ENCODE data around the gene LRRC39. TPM values are rescaled to one million over a fixed set of nuclear protein-coding genes. Genes with fewer than 3 reads are reported as not detected.

The LRRC39 gene
- total RNA-seq = 1 to 10 TPM in 2 of 7 donors, under 1 TPM in 5; 0.18 to 1.9 (median 0.63) TPM
- under 1 TPM; 0.57 to 0.58 TPM for polyA plus RNA-seq
- long read RNA-seq, donor 1, partial matches to known transcripts = 1 of 2 reads
- long read RNA-seq, donor 1, other reads (novel, unspliced or antisense) = 1 of 2 reads
- long read RNA-seq, donor 2, partial matches to known transcripts = 0 of 6 reads
- long read RNA-seq, donor 2, other reads (novel, unspliced or antisense) = 6 of 6 reads
- long read RNA-seq, donor 3 = 0 reads

DNA sequence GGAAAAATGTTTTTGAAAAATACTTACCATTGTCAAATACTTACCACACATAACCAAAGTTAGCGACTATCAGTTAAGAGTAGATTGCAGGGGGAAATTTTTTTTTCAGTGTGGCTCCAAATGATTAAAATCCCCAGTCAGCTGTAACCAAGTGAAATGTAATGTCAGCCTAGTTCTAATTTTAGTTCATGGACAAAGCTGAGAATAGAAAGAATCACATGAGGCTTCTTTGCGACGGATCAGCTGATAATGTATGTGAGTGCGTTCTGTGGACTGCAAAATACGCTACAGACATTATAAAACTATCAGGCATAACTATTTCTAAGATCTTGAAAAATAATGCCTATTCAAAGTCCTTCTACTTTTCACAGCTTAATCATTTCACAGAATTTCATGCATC lies at the start of gene LRRC39:
TSS of gene LRRC39 (minus strand) at position 166 of the 400 bp plus-strand sequence. CDS start 9,740 bp downstream, outside the sequence.
- no peak within 1 kb of the TSS for H3K4me3 ChIP-seq
- H3K27me3 ChIP-seq = no peaks in the 10 kb centered on the region
- no peaks in the 10 kb centered on the region for H3K36me3 ChIP-seq
- WGBS, 3 donors = 49 to 64% (median 61%) methylated on average over 5 of the region's 5 CpGs
- no peaks in the 10 kb centered on the region for H3K4me1 ChIP-seq (ENCODE audit: insufficient read depth)
- TF ChIP-seq POLR2A (IDR thresholded peaks at IDR 0.05) = no peak
- TF ChIP-seq EP300 (IDR thresholded peaks at IDR 0.05) = no peak
- TF ChIP-seq, protein P1, sequence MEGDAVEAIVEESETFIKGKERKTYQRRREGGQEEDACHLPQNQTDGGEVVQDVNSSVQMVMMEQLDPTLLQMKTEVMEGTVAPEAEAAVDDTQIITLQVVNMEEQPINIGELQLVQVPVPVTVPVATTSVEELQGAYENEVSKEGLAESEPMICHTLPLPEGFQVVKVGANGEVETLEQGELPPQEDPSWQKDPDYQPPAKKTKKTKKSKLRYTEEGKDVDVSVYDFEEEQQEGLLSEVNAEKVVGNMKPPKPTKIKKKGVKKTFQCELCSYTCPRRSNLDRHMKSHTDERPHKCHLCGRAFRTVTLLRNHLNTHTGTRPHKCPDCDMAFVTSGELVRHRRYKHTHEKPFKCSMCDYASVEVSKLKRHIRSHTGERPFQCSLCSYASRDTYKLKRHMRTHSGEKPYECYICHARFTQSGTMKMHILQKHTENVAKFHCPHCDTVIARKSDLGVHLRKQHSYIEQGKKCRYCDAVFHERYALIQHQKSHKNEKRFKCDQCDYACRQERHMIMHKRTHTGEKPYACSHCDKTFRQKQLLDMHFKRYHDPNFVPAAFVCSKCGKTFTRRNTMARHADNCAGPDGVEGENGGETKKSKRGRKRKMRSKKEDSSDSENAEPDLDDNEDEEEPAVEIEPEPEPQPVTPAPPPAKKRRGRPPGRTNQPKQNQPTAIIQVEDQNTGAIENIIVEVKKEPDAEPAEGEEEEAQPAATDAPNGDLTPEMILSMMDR (IDR thresholded peaks at IDR 0.05) = no peak
- DNase-seq = no peak
- intact Hi-C loops (cut with DNase I) = no loop called here
- no peak within 1 kb of the TSS for H3K27ac ChIP-seq
- H3K9me3 ChIP-seq = no peaks in the 10 kb centered on the region

DNA sequence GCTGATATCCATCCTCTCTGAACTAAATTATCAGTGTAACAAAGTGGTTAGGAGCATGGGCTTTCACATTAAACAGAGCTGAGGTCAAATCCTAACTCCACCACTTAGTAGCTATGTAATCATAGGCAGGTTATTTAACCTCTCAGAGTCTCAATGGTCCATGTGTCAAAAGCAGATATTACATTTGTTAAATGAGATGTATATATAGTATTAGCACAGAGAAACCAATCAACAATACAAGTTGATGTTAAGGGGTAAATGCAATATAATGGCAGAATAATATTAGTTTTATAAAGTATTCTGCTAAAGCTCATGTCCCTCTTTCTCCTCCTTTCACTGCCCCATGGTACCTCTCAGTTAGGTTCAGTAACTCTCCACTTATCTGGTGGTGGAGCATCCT lies 44.4 kb upstream of the LRRC39 start:
- TF ChIP-seq EP300 (IDR thresholded peaks at IDR 0.05) = no peak
- Histone ChIP-seq H3K36me3 (no peaks in the 10 kb centered on the region), H3K4me3 (no peak overlapping the region), H3K27ac (no peak overlapping the region), H3K27me3 (no peaks in the 10 kb centered on the region), H3K9me3 (no peaks in the 10 kb centered on the region), H3K4me1 (ENCODE audit: insufficient read depth) (no peaks in the 10 kb centered on the region)
- no peak for DNase-seq
- intact Hi-C loops (cut with DNase I) = no loop called here

DNA sequence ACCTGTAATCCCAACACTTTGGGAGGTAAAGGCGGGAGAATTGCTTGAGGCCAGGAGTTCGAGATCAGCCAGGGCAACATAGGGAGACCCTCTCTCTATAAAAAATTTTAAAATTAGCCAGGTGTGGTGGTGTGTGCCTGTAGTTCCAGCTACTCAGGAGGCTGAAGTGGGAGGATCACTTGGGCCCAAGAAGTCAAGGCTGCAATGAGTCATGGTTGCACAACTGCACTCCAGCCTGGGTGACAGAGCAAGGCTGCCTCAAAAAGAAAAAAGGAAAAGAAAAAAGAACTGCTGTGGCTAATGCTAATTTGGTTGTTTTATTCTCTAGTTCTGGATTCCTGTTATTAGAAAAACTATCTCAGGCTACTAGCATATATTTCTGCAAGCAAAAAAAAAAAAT lies 41.8 kb upstream of the LRRC39 start:
- no peaks in the 10 kb centered on the region for H3K36me3 ChIP-seq
- H3K27me3 ChIP-seq = no peaks in the 10 kb centered on the region
- intact Hi-C loops (cut with DNase I) = no loop called here
- peak in 1 of 5 donors; percentile 25 for DNase-seq
- no peak overlapping the region for H3K4me3 ChIP-seq
- H3K4me1 ChIP-seq (ENCODE audit: insufficient read depth) = no peaks in the 10 kb centered on the region
- H3K27ac ChIP-seq = no peak overlapping the region
- WGBS, 3 donors = 94 to 100% (median 98%) methylated on average over 2 of the region's 2 CpGs
- no peaks in the 10 kb centered on the region for H3K9me3 ChIP-seq
- no peak for TF ChIP-seq EP300 (IDR thresholded peaks at IDR 0.05)
- no peak for TF ChIP-seq POLR2A (IDR thresholded peaks at IDR 0.05)
- TF ChIP-seq, protein P1 (IDR thresholded peaks at IDR 0.05) = no peak

DNA sequence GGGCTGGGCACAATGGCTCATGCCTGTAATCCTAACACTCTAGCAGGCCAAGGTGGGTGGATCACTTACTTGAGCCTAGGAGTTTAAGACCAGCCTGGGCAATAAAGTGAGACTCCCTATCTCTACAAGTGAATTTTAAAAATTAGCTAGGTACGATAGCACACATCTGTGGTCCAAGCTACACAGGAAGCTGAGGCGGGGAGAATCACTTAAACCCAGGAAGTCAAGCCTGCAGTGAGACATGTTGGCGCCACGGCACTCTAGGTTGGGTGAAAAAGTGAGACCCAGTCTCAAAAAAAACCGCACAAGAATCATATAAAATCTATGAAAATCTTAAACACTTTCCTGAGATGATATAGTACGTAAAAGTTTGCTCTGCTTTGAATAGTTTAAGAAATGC lies 41.4 kb upstream of the LRRC39 start:
- H3K27me3 ChIP-seq = no peaks in the 10 kb centered on the region
- intact Hi-C loops (cut with DNase I) = no loop called here
- H3K36me3 ChIP-seq = no peaks in the 10 kb centered on the region
- no peak overlapping the region for H3K27ac ChIP-seq
- DNase-seq = no peak
- H3K4me3 ChIP-seq = no peak overlapping the region
- WGBS, 3 donors = 79 to 82% (median 79%) methylated on average over 6 of the region's 6 CpGs
- TF ChIP-seq EP300 (IDR thresholded peaks at IDR 0.05) (no peak), POLR2A (IDR thresholded peaks at IDR 0.05) (no peak)
- TF ChIP-seq, protein P1 (IDR thresholded peaks at IDR 0.05) = no peak
- H3K9me3 ChIP-seq = no peaks in the 10 kb centered on the region
- no peaks in the 10 kb centered on the region for H3K4me1 ChIP-seq (ENCODE audit: insufficient read depth)

DNA sequence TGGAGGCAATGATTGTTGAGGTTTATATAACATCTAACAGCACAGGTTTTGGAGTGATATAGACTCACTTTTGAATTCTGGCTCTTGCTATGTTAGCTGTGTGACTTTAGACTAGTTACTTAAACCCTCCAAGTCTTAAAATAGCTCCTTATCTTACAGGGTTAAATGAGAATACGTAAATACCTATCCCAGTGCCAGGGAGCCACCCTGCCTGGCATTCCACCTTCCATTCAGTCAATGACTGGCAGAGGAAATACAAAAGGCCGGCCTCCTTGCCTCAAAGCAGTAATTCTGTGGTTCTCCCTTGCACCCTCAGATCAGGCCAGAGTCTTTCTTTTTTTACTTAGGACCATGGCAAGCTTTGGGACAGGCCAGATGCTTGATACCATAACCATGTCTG lies 39.8 kb upstream of the LRRC39 start:
- Histone ChIP-seq H3K27ac (no peak overlapping the region), H3K4me3 (no peak overlapping the region), H3K9me3 (no peaks in the 10 kb centered on the region), H3K4me1 (ENCODE audit: insufficient read depth) (no peaks in the 10 kb centered on the region), H3K36me3 (no peaks in the 10 kb centered on the region), H3K27me3 (no peaks in the 10 kb centered on the region)
- DNase-seq = no peak
- intact Hi-C loops (cut with DNase I) = no loop called here
- WGBS, 3 donors = 68 to 89% (median 78%) methylated on average over 2 of the region's 2 CpGs
- no peak for TF ChIP-seq EP300 (IDR thresholded peaks at IDR 0.05)
- no peak for TF ChIP-seq POLR2A (IDR thresholded peaks at IDR 0.05)
- TF ChIP-seq, protein P1 (IDR thresholded peaks at IDR 0.05) = no peak
